ENCODE measurements around the gene FBXL15. TPM values are rescaled to one million over a fixed set of nuclear protein-coding genes. Genes with fewer than 3 reads are reported as not detected.
A peak's percentile ranks its signal among the peaks of the same experiment; 100 is the strongest.

FBXL15 gene
- total RNA-seq, 2 experiments from 2014 or later, result 14.1 to 15.7 TPM

DNA sequence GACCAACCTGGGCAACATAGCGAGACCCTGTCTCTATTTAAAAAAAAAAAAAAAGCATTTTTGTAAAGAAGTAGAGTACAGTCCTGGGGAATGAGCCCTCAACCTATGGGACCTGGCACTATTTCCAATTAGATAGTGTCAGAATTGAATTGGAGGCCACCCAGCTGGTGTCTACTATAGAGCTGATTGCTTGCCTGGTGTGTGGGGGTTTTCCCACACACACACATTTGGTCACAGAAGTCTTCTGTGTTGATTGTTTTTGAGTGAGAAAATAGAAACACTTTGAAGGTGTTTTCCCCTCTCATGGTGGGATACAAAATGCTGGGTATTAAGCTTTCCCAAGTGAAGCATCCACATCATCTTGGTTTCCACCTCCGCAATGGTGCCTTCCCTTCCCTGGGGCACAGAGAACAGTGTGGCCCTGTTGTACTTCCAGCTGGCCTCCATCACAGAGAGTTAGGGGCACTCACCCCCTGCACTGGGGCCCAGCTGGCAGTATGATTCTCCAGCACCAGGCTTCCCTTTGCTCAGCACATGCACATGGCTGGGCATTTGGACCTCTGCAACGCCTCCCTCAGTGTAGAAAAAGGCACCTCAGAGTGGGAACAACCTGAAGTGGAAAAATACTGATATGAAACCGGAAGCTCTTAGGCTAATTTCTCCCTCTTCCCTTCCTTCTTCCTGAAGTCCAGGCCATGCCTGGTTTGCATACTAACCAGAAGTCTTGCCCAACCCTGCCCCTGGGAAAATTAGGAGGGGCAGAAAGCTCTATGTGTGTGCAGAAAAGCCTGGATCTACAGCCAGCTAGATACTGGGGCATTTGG is 35.8 kb upstream of the FBXL15 start:
- no peak overlapping the region for H3K4me3 Mint-ChIP-seq
- CTCF ChIA-PET, result interaction anchor here (0.9 to 4.2 kb wide), 15 partner anchors 9 to 199 kb away, joined by 3 to 36 read pairs (median 4); no protein-coding TSS in a partner anchor
- peaks cover 9% of the 10 kb centered on the region for H3K36me3 Mint-ChIP-seq (ENCODE audit: low read depth)
- intact Hi-C loops (cut with micrococcal nuclease), result no loop called here
- ATAC-seq (peak; percentile 37), DNase-seq (no peak)
- H3K9me3 Mint-ChIP-seq, result no peaks in the 10 kb centered on the region
- POLR2A ChIA-PET, result interaction anchor here (0.7 to 4.3 kb wide), 3 partner anchors 9 to 97 kb away, joined by 3 to 22 read pairs (median 4); partner anchors contain the start of gene NFKB2
- no peak overlapping the region for H3K27ac Mint-ChIP-seq
- TF ChIP-seq, protein P1, sequence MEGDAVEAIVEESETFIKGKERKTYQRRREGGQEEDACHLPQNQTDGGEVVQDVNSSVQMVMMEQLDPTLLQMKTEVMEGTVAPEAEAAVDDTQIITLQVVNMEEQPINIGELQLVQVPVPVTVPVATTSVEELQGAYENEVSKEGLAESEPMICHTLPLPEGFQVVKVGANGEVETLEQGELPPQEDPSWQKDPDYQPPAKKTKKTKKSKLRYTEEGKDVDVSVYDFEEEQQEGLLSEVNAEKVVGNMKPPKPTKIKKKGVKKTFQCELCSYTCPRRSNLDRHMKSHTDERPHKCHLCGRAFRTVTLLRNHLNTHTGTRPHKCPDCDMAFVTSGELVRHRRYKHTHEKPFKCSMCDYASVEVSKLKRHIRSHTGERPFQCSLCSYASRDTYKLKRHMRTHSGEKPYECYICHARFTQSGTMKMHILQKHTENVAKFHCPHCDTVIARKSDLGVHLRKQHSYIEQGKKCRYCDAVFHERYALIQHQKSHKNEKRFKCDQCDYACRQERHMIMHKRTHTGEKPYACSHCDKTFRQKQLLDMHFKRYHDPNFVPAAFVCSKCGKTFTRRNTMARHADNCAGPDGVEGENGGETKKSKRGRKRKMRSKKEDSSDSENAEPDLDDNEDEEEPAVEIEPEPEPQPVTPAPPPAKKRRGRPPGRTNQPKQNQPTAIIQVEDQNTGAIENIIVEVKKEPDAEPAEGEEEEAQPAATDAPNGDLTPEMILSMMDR (IDR thresholded peaks at IDR 0.05), result no peak
- H3K4me1 Mint-ChIP-seq (ENCODE audit: low read depth), result peaks cover 3% of the 10 kb centered on the region
- no peaks in the 10 kb centered on the region for H3K27me3 Mint-ChIP-seq

DNA sequence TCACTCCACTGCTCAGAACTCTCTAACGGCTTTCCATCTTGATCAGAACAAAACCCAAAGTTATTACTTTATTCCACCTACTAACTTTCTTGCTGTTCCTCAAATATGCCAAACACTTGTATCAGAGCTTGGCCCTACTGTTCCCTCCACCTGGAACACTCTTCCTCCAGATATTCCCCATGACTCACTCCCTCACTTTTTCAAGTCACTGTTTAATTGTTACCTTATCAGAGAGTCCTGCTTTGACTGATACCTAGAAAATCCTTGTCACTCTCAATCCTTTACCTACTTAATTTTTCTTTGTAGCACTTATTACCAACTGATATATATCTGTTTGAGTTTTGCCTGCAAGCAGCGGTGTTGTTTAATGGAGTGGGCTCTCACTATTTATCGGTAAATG is 30.7 kb upstream of the FBXL15 start:
- ChIA-PET POLR2A (no interaction called here), CTCF (interaction anchor here (1.6 to 3.2 kb wide), 4 partner anchors 9 to 194 kb away, joined by 4 to 18 read pairs (median 7); no protein-coding TSS in a partner anchor)
- H3K4me3 Mint-ChIP-seq, result no peak overlapping the region
- no peak overlapping the region for H3K27ac Mint-ChIP-seq
- peaks cover 17% of the 10 kb centered on the region for H3K4me1 Mint-ChIP-seq (ENCODE audit: low read depth)
- DNase-seq (no peak), ATAC-seq (no peak)
- peaks cover 6% of the 10 kb centered on the region for H3K36me3 Mint-ChIP-seq (ENCODE audit: low read depth)
- intact Hi-C loops (cut with micrococcal nuclease), result no loop called here
- TF ChIP-seq, protein P1 (IDR thresholded peaks at IDR 0.05), result no peak
- H3K27me3 Mint-ChIP-seq, result no peaks in the 10 kb centered on the region
- H3K9me3 Mint-ChIP-seq, result no peaks in the 10 kb centered on the region

DNA sequence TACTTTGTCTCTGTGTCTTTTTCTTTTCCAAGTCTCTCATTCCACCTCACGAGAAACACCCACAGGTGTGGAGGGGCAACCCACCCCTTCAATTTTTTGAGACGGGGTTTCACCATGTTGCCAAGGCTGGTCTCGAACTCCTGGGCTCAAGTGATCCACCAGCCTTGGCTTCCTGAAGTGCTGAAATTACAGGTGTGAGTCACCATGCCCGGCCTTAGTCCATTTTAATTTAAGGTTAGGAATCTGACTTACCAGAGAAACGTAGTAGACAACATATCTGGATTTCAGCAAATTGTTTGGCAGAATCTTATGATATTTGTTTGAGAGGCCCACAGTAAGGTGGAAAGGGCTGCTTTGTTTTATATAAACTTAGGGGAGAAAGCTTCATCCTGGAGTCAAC is 28.3 kb upstream of the FBXL15 start:
- Mint-ChIP-seq H3K4me1 (ENCODE audit: low read depth) (peaks cover 28% of the 10 kb centered on the region), H3K27ac (no peak overlapping the region), H3K9me3 (no peaks in the 10 kb centered on the region), H3K4me3 (no peak overlapping the region), H3K36me3 (ENCODE audit: low read depth) (peaks cover 24% of the 10 kb centered on the region), H3K27me3 (no peaks in the 10 kb centered on the region)
- intact Hi-C loops (cut with micrococcal nuclease), result no loop called here
- TF ChIP-seq, protein P1 (IDR thresholded peaks at IDR 0.05), result no peak
- ChIA-PET POLR2A (interaction anchor here (0.6 to 9.1 kb wide), 8 partner anchors 8 to 163 kb away, joined by 3 to 107 read pairs (median 18); partner anchors contain the start of gene FBXL15), CTCF (interaction anchor here (0.9 to 15.2 kb wide), 9 partner anchors 11 to 223 kb away, joined by 4 to 143 read pairs (median 11); partner anchors contain the start of gene FBXL15)
- DNase-seq (no peak), ATAC-seq (no peak)

DNA sequence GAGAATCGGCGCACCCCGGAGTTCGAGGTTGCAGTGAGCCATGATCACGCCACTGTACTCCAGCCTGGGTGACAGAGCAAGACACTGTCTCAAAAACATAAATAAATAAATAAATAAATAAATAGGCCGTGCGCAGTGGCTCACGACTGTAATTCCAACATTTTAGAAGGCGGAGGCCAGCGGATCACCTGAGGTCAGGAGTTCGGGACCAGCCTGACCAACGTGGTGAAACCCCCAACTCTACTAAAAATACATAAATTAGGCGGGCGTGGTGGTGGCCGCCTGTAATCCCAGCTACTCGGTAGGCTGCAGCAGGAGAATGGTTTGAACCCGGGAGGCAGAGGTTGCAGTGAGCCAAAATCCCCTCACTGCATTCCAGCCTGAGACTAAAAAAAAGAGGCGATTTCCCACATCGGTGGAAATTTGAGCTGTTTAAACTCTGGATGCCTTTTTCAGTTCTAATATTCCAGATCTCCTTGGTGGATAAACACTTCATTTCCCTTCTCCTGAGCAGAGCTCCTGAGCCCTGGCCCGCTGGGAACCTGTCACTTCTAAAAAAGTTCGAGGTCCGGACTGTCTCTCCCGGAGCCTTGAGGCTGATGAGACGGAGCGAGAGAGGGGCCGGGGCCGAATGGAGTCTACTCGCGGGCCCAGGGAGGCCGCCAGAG is 27.1 kb upstream of the FBXL15 start:
- ATAC-seq (no peak), DNase-seq (peak; percentile 17)
- TF ChIP-seq, protein P1 (IDR thresholded peaks at IDR 0.05), result peak; percentile 91
- Mint-ChIP-seq H3K4me1 (ENCODE audit: low read depth) (peaks cover 40% of the 10 kb centered on the region), H3K27me3 (no peaks in the 10 kb centered on the region), H3K9me3 (no peaks in the 10 kb centered on the region), H3K4me3 (peak overlapping the region; percentile 93), H3K27ac (peak overlapping the region; percentile 98), H3K36me3 (ENCODE audit: low read depth) (peaks cover 36% of the 10 kb centered on the region)
- ChIA-PET POLR2A (interaction anchor here (0.6 to 9.1 kb wide), 25 partner anchors 9 to 233 kb away, joined by 3 to 107 read pairs (median 4); partner anchors contain the start of genes C10orf95, CUEDC2, FBXL15 and SUFU), CTCF (interaction anchor here (0.7 to 15.2 kb wide), 35 partner anchors 9 to 240 kb away, joined by 3 to 143 read pairs (median 5); partner anchors contain the start of genes C10orf95, CUEDC2, ELOVL3 and FBXL15)
- intact Hi-C loops (cut with micrococcal nuclease), result loop anchor here (2.0 kb wide), 2 partner anchors 85 to 149 kb away; partner anchors contain the start of gene GBF1

Measured in activated CD8-positive, alpha-beta T cell treated with anti-CD3 and anti-CD28 coated beads for 36 hours (primary cell).